Measurements from ENCODE around the gene SGTA. TPM values are rescaled to one million over a fixed set of nuclear protein-coding genes. Genes with fewer than 3 reads are reported as not detected.
A peak's percentile ranks its signal among the peaks of the same experiment; 100 is the strongest.

Gene SGTA
- total RNA-seq, 1 experiment from 2014 or later, result 31.2 TPM

GRCh38 chr19:2739602-2740313 lies 43.3 kb downstream of the SGTA start, which contains the start of gene SLC39A3:
TSS of gene SLC39A3 (minus strand) at chr19:2740017. CDS start at chr19:2737257, 2,760 bp downstream.
- peak within 1 kb of the TSS; percentile 77 for H3K9ac ChIP-seq (ENCODE audit: low read length)
- no peaks in the 10 kb centered on the region for H3K27me3 ChIP-seq (ENCODE audit: low read length)
- peak; percentile 99 for DNase-seq
- peak within 1 kb of the TSS; percentile 85 for H3K4me3 ChIP-seq (ENCODE audit: low read length)
- no peak within 1 kb of the TSS for H3K27ac ChIP-seq (ENCODE audit: low read length)
- H3K4me1 ChIP-seq (ENCODE audit: low read length), result peaks cover 10% of the 10 kb centered on the region
- H4K20me1 ChIP-seq (ENCODE audit: insufficient read depth, low read depth, low read length), result peaks cover 7% of the 10 kb centered on the region; the same call in 1 of the 2 replicates
- no peaks in the 10 kb centered on the region for H3K9me3 ChIP-seq (ENCODE audit: low read length)
- peaks cover 10% of the 10 kb centered on the region for H3K36me3 ChIP-seq (ENCODE audit: insufficient read depth, low read length)
- H2AFZ ChIP-seq (ENCODE audit: low read length), result peak within 1 kb of the TSS; percentile 99
- H3K9me2 ChIP-seq (replicated peaks; ENCODE audit: insufficient read depth, low read length), result no peaks in the 10 kb centered on the region
- peaks cover 16% of the 10 kb centered on the region for H3K79me2 ChIP-seq (ENCODE audit: low read length)
- H3K4me2 ChIP-seq (ENCODE audit: low read depth, low read length, poor library complexity, severe bottlenecking), result peak within 1 kb of the TSS; percentile 68

DNA sequence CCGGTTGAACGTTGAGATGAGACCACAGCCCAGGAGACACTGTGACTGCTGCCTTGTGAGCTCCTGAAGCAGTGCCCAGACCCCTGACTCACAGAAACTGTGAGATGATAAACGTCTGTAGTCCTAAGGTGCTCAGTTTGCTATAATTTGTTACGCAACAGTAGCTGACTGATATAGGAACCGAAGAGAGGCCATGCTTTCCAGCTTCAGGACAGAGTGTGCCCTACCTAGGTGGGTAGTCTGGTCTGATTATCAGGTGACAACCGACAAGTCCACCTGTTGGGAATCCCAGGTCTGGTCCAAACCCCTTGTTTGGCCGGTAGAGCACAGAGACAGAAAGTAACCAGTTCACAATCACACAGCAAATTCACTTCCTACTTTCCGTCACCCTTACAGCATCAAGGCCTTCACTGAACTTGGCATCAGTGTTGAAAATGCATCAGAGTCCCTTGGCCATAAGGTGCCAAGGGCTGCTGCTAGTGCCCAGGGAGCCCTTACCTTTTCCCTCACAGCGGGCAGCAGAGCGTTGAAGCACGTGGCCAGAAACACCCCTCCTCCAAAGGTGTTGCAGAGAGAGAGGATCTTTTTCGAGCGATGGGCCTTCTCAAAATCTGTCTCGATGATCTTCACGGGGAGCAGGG lies 46.4 kb downstream of the SGTA start:
- peaks cover 10% of the 10 kb centered on the region for H3K36me3 ChIP-seq (ENCODE audit: insufficient read depth, low read length)
- H3K27ac ChIP-seq (ENCODE audit: low read length), result no peak overlapping the region
- no peaks in the 10 kb centered on the region for H3K9me3 ChIP-seq (ENCODE audit: low read length)
- H3K9me2 ChIP-seq (replicated peaks; ENCODE audit: insufficient read depth, low read length), result no peaks in the 10 kb centered on the region
- H3K79me2 ChIP-seq (ENCODE audit: low read length), result peaks cover 16% of the 10 kb centered on the region
- DNase-seq, result no peak
- no peaks in the 10 kb centered on the region for H3K27me3 ChIP-seq (ENCODE audit: low read length)
- peaks cover 5% of the 10 kb centered on the region for H3K4me1 ChIP-seq (ENCODE audit: low read length)
- H3K9ac ChIP-seq (ENCODE audit: low read length), result no peak overlapping the region
- H3K4me2 ChIP-seq (ENCODE audit: low read depth, low read length, poor library complexity, severe bottlenecking), result no peak overlapping the region
- no peak overlapping the region for H3K4me3 ChIP-seq (ENCODE audit: low read length)
- peaks cover 7% of the 10 kb centered on the region; the same call in 1 of the 2 replicates for H4K20me1 ChIP-seq (ENCODE audit: insufficient read depth, low read depth, low read length)
- H2AFZ ChIP-seq (ENCODE audit: low read length), result no peak overlapping the region

- H3K27ac ChIP-seq (ENCODE audit: low read length), result no peak overlapping the region
- H3K4me3 ChIP-seq (ENCODE audit: low read length), result no peak overlapping the region
- H3K9me3 ChIP-seq (ENCODE audit: low read length), result no peaks in the 10 kb centered on the region
- DNase-seq, result no peak
- peaks cover 7% of the 10 kb centered on the region; the same call in 1 of the 2 replicates for H4K20me1 ChIP-seq (ENCODE audit: insufficient read depth, low read depth, low read length)
- no peaks in the 10 kb centered on the region for H3K9me2 ChIP-seq (replicated peaks; ENCODE audit: insufficient read depth, low read length)
- peaks cover 5% of the 10 kb centered on the region for H3K4me1 ChIP-seq (ENCODE audit: low read length)
- H2AFZ ChIP-seq (ENCODE audit: low read length), result no peak overlapping the region
- no peak overlapping the region for H3K4me2 ChIP-seq (ENCODE audit: low read depth, low read length, poor library complexity, severe bottlenecking)
- H3K9ac ChIP-seq (ENCODE audit: low read length), result no peak overlapping the region
- no peaks in the 10 kb centered on the region for H3K27me3 ChIP-seq (ENCODE audit: low read length)
- H3K36me3 ChIP-seq (ENCODE audit: insufficient read depth, low read length), result peaks cover 10% of the 10 kb centered on the region
- peaks cover 16% of the 10 kb centered on the region for H3K79me2 ChIP-seq (ENCODE audit: low read length)
Observed at GRCh38 chr19:2735374-2735773, 47.7 kb downstream of the SGTA start.

GRCh38 chr19:2734589-2735288 lies 48.3 kb downstream of the SGTA start:
- H3K9me2 ChIP-seq (replicated peaks; ENCODE audit: insufficient read depth, low read length), result no peaks in the 10 kb centered on the region
- peaks cover 10% of the 10 kb centered on the region for H3K36me3 ChIP-seq (ENCODE audit: insufficient read depth, low read length)
- H3K4me1 ChIP-seq (ENCODE audit: low read length), result peaks cover 3% of the 10 kb centered on the region
- H3K9ac ChIP-seq (ENCODE audit: low read length), result no peak overlapping the region
- no peak overlapping the region for H3K27ac ChIP-seq (ENCODE audit: low read length)
- DNase-seq, result no peak
- no peaks in the 10 kb centered on the region for H3K27me3 ChIP-seq (ENCODE audit: low read length)
- H4K20me1 ChIP-seq (ENCODE audit: insufficient read depth, low read depth, low read length), result peaks cover 7% of the 10 kb centered on the region; the same call in 1 of the 2 replicates
- H3K4me3 ChIP-seq (ENCODE audit: low read length), result no peak overlapping the region
- no peak overlapping the region for H3K4me2 ChIP-seq (ENCODE audit: low read depth, low read length, poor library complexity, severe bottlenecking)
- peaks cover 16% of the 10 kb centered on the region for H3K79me2 ChIP-seq (ENCODE audit: low read length)
- no peak overlapping the region for H2AFZ ChIP-seq (ENCODE audit: low read length)
- H3K9me3 ChIP-seq (ENCODE audit: low read length), result no peaks in the 10 kb centered on the region

DNA sequence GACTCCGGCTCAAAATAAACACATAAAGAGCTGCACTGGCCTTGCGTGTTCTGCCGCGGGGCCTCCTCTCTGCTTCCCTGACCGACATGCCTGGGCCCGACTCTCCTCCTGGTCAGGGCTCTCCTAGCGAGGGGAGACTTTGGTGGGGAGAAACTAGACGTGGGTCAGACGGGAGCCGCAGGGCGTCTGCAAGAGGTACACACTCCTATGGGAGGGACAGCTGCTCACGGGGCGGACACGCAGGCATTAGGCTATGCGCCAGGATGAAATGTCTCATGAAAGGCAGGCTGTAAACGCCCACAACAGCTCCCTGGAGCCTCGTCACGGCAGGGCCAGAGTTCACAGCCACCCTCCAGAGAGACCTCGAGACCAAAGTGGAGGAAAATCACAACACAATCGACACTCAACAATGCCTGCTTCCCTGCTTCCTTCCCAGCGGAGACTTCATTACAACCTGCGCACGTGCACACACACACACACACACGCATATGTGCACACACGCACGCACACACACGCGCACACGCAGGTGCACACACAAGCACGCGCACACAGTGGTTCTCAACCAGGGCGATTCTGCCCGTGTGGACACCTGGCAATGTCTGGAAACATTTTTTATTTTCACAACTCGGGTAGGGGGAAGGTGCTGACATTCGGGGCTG lies 49.0 kb downstream of the SGTA start:
- Histone ChIP-seq H3K4me3 (ENCODE audit: low read length) (no peak overlapping the region), H3K27me3 (ENCODE audit: low read length) (no peaks in the 10 kb centered on the region), H2AFZ (ENCODE audit: low read length) (no peak overlapping the region), H3K36me3 (ENCODE audit: insufficient read depth, low read length) (peaks cover 10% of the 10 kb centered on the region), H4K20me1 (ENCODE audit: insufficient read depth, low read depth, low read length) (peaks cover 7% of the 10 kb centered on the region; the same call in 1 of the 2 replicates), H3K79me2 (ENCODE audit: low read length) (peaks cover 11% of the 10 kb centered on the region), H3K9ac (ENCODE audit: low read length) (no peak overlapping the region), H3K27ac (ENCODE audit: low read length) (no peak overlapping the region), H3K4me2 (ENCODE audit: low read depth, low read length, poor library complexity, severe bottlenecking) (no peak overlapping the region), H3K4me1 (ENCODE audit: low read length) (peaks cover 2% of the 10 kb centered on the region), H3K9me2 (replicated peaks; ENCODE audit: insufficient read depth, low read length) (no peaks in the 10 kb centered on the region), H3K9me3 (ENCODE audit: low read length) (no peaks in the 10 kb centered on the region)
- no peak for DNase-seq

GRCh38 chr19:2732883-2733282 lies 50.2 kb downstream of the SGTA start:
- DNase-seq, result no peak
- H2AFZ ChIP-seq (ENCODE audit: low read length), result no peak overlapping the region

GRCh38 chr19:2732157-2732725 lies 50.8 kb downstream of the SGTA start:
- Histone ChIP-seq H3K27me3 (ENCODE audit: low read length) (no peaks in the 10 kb centered on the region), H3K9ac (ENCODE audit: low read length) (no peak overlapping the region), H3K4me2 (ENCODE audit: low read depth, low read length, poor library complexity, severe bottlenecking) (no peak overlapping the region), H3K9me3 (ENCODE audit: low read length) (no peaks in the 10 kb centered on the region), H3K9me2 (replicated peaks; ENCODE audit: insufficient read depth, low read length) (no peaks in the 10 kb centered on the region), H4K20me1 (ENCODE audit: insufficient read depth, low read depth, low read length) (peaks cover 7% of the 10 kb centered on the region; the same call in 1 of the 2 replicates), H3K79me2 (ENCODE audit: low read length) (peaks cover 5% of the 10 kb centered on the region), H3K4me1 (ENCODE audit: low read length) (no peaks in the 10 kb centered on the region), H2AFZ (ENCODE audit: low read length) (no peak overlapping the region), H3K36me3 (ENCODE audit: insufficient read depth, low read length) (peaks cover 10% of the 10 kb centered on the region), H3K27ac (ENCODE audit: low read length) (no peak overlapping the region), H3K4me3 (ENCODE audit: low read length) (no peak overlapping the region)
- no peak for DNase-seq

More at GRCh38 chr19:2732883-2733282, 50.2 kb downstream of the SGTA start:
- Histone ChIP-seq H3K4me3 (ENCODE audit: low read length) (no peak overlapping the region), H4K20me1 (ENCODE audit: insufficient read depth, low read depth, low read length) (peaks cover 7% of the 10 kb centered on the region; the same call in 1 of the 2 replicates), H3K27me3 (ENCODE audit: low read length) (no peaks in the 10 kb centered on the region), H3K79me2 (ENCODE audit: low read length) (peaks cover 5% of the 10 kb centered on the region), H3K36me3 (ENCODE audit: insufficient read depth, low read length) (peaks cover 10% of the 10 kb centered on the region), H3K27ac (ENCODE audit: low read length) (no peak overlapping the region), H3K4me2 (ENCODE audit: low read depth, low read length, poor library complexity, severe bottlenecking) (no peak overlapping the region), H3K4me1 (ENCODE audit: low read length) (no peaks in the 10 kb centered on the region), H3K9me3 (ENCODE audit: low read length) (no peaks in the 10 kb centered on the region), H3K9ac (ENCODE audit: low read length) (no peak overlapping the region), H3K9me2 (replicated peaks; ENCODE audit: insufficient read depth, low read length) (no peaks in the 10 kb centered on the region)
